GM19397 (cell line): ENCODE results near the gene COL4A2.
"Not testable (repeated sequence)": the region's sequence is repeated elsewhere in the genome, so short reads cannot be mapped to it uniquely, and the experiment has no call there.

Experiments
- ATAC-seq: cut with Tn5 transposase; IDR thresholded peaks from one replicate; pipeline ENCODE4 v1.9.1; 2021; ENCODE audit warnings: mild to moderate bottlenecking, moderate library complexity; ENCODE audit not compliant: unreplicated experiment

Gene COL4A2

GRCh38 chr13:110449219-110450015 lies 142.3 kb downstream of the COL4A2 start:
- no peak for ATAC-seq

DNA sequence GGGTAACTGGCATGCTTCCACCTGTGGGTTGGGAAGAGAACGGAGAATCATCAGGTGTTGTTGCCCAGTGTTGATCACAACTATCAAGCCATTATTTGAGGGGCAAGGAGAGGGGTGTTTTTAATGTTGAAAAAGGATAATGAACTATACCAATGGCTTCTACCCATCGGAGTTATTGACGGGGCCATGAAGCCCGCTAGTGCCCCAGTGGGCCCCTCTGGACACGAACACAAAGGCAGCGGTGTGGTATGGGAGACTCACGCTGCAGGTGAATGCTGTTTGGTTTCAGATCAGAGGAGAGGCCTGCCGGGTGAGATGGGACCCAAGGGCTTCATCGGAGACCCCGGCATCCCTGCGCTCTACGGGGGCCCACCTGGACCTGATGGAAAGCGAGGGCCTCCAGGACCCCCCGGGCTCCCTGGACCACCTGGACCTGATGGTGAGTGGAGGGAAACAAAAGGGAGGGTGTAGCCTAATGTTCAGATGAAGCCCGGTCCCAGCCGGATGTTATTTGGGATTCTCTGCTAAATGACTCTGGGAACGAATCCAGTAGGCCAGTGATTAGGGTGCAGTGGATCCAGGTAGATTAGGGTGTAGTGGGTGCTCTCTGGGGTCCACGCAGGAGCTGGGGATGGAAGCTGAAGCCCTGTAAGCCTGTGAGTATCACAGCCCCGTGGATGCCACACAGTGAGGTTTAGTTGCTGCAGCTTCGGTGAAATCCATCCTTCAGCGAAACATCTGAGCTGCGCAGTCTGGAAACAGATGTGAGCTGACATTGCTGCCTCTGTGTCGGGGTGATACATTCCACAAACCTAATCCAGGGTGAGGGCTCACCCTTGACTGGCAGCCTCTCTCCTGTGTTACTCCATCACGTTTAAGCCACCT lies 143.2 kb downstream of the COL4A2 start:
- ATAC-seq, result no peak

DNA sequence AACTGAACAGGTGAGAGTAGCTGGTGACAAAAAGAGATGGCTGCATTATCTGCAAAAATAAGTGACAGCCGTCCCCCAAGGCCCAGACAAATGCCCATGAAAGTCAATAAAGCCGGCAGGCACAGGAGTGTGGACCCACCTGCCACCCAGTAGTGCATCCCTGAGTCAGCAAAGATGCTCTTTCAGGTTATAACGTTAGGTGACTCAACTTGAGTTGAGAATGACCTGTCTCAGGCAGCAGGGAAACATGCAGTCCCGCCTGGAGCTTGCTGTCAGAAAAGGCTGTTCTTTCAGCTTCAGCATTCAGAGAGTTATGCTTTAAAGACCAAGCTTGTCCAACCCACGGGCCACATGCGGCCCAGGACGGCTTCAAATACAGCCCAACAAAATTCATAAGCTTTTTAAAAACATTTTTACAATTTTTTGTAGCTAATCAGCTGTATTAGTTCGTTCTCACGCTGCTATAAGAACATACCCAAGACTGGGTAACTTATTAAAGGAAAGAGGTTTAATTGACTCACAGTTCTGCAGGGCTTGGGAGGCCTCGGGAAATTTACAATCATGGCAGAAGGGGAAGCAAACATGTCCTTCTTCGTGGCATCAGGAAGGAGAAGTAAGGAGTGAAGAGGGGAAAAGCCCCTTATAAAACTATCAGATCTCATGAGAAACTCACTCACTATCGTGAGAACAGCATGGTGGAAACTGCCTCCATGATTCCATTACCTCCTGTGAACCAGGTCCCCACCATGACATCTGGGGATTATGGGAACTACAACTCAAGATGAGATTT lies 144.1 kb downstream of the COL4A2 start:
- ATAC-seq, result no peak

DNA sequence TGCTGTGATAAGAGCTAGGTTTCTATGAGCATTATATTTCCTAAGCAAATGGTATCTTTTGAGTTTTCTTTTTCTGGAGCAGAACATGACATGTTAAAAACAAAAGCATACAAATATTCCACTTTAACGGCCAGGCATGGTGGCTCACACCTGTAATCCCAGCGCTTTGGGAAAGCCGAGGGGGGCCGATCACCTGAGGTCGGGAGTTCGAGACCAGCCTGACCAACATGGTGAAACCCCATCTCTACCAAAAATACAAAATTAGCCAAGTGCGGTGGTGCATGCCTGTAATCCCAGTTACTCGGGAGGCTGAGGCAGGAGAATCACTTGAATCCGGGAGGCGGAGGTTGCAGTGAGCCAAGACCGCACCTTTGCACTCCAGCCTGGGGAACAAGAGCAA lies 146.0 kb downstream of the COL4A2 start:
- not testable (repeated sequence) for ATAC-seq

GRCh38 chr13:110453797-110454196 lies 146.7 kb downstream of the COL4A2 start:
- no peak for ATAC-seq

- no peak for ATAC-seq
Observed at GRCh38 chr13:110454227-110454859, 147.3 kb downstream of the COL4A2 start.

- ATAC-seq, result no peak
Observed at GRCh38 chr13:110454956-110455355, 147.9 kb downstream of the COL4A2 start.

DNA sequence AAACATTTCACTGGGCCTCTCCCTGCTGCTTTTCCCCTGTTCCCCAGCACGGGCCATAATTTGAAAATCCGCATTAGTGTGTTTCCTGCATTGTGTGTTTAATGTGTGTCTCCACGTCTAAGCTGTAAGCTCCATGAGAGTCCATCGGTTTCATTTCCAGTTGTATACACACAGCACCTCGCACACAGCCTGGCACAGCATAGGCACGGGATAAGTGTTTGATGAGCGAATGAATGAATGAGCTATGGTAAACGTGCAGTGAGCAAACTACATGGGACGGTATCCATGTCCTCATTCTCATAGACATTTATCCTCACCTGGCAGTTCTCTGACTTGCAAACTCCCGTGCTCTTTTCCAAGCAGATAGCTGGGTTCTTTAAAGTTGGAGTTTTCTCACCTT lies 148.4 kb downstream of the COL4A2 start:
- ATAC-seq, result no peak

GRCh38 chr13:110455941-110456340 lies 148.9 kb downstream of the COL4A2 start:
- peak; percentile 98 for ATAC-seq

DNA sequence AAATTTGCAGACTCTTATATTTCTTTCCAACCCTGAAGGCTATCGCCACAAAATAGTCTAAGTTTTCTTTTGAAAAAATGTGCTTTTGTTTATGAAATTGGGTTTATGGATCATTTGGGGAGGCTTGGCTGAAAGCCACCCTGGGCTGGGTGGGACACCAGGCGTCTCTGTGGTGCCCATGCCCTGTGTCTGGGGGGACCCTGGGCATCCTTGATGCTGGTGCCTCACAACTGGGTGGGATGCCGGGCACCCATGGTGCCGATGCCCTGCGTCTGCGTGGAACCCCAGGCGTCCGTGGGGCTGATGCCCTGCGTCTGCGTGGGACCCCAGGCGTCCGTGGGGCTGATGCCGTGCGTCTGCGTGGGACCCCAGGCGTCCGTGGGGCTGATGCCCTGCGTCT lies 149.5 kb downstream of the COL4A2 start:
- no peak for ATAC-seq

GRCh38 chr13:110457361-110457760 lies 150.3 kb downstream of the COL4A2 start:
- no peak for ATAC-seq

DNA sequence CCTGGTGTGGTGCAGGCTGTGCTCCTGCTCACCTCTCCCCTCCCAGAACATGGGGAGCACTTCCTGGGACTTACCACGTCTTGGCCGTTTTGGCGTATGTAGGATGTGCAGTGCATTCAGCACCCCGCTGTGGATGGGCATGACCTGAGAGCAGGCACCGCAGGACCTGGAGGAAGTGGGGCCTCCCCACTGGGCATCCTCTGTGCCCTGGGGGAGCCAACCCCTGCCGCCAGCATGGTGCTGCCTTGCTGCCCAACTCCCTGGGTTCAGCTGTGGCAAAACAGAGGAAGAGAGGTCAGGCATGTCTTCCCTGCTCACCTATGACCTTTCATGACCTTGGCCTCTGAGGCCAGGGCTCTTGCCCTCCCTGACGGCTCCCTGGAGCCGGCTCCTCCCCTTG lies 150.9 kb downstream of the COL4A2 start:
- ATAC-seq, result no peak

DNA sequence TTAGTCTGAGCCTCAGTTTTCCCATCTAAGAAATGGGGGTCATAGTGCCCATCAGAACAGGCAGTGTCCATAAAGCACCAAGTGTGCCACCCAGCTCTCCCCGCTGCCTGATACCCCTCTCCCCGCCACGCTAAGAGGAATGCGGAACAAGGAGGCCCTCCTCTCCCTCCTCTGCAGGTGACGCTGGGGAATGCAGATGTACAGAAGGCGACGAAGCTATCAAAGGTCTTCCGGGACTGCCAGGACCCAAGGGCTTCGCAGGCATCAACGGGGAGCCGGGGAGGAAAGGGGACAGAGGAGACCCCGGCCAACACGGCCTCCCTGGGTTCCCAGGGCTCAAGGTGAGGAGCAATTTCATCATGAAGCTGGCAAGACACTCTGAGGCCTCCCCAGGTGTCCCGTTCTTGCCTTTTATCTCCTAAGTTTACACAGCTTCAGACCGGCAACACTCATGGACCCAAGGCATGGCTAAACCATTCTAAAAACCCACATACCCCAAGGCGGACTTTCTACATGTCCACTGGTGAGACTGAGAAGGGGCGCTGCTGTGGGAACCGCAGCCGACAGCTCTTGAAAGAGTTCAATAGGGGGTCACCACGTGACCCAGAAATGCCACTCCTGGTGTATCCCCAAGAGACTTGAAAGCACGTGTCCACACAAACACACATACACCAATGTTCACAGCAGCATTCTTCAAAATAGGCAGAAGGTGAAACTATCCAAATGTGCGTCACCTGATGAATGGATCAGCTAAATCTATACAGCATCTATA lies 151.7 kb downstream of the COL4A2 start:
- no peak for ATAC-seq

DNA sequence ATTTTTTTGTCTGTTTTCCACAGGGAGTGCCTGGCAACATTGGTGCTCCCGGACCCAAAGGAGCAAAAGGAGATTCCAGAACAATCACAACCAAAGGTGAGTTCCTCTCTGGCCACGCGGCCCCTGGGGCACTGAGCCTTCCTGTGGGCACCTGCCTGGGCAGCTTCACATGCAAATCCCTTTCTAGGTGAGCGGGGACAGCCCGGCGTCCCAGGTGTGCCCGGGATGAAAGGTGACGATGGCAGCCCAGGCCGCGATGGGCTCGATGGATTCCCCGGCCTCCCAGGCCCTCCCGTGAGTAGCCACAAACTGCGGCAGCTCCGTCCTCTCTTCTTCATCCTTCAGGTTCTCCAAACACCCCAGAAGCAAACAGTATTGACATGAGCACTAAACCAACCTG lies 155.0 kb downstream of the COL4A2 start:
- no peak for ATAC-seq

DNA sequence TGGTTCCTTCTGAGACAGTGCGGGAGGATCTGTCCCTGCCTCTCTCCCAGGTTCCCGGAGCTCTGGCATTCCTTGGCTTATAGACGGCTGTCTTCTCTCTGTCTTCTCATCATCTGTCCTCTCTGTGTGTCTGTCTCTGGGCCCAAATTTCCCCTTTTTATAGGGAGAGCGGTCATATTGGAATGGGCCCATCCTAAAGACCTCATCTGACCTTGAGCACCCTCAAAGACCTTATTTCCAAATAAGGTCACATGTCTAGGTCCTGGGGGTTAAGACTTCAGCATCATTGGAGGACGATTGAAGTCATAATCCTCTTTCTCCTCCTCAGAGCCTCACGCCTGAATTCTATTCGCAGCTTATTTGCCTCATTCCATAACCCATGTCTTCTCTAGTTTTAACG lies 156.1 kb downstream of the COL4A2 start:
- ATAC-seq, result no peak

DNA sequence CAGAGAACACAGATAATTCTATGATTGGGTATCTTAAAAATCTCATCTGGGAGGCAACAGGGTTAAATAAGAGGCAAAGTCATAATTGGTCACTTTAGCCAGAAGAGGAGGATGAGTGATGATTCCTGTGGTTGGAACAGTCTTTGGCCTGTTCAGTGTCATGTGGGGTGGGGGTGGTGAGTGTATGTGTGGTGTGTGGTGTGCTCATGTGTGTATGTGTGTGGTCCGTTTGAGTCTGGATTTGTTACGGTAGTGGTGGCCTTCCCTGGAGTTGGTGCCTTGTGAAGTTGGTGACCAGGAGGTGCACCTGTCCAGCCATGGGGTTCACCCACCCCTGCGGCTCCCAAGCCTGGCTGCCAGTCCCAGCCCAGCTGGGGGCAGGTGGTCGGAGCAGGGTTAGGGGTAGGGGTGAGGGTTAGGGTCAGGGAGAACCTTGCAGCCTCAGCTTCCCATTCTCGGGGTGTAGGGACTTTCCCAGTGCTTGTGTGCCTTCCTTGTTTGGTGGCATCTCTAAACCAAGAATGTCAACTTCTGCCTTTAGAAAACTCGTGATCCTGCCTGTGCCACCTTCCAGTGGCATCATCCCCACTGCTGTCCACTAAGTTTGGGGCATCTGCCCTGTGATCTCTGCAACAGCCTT lies 156.9 kb downstream of the COL4A2 start:
- no peak for ATAC-seq

- ATAC-seq, result no peak
Observed at GRCh38 chr13:110464556-110465333, 157.7 kb downstream of the COL4A2 start.

DNA sequence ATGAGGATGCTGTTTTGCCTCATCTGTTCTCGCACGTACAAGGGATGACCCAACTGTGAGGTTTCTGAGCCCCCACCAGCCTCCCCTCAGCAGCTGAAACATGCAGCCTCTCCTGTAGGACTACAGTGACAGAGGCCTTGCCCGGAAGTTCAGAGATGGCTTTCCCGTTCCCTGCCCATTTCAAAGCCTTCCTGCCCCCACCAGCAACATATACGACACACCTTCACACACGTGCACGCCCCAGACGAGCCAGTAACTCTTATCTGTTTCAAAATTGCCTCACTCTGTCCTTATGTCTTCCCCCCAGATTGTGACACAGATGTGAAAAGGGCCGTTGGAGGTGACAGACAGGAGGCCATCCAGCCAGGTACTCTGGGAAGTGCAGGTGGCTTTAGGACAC lies 158.6 kb downstream of the COL4A2 start:
- ATAC-seq, result no peak
